Testis (tissue), 5 donors: ENCODE results near the gene ADRA2C. TPM values are rescaled to one million over a fixed set of nuclear protein-coding genes. Genes with fewer than 3 reads are reported as not detected.
A peak's percentile ranks its signal among the peaks of the same experiment; 100 is the strongest.

ENCODE experiments used
- DNase-seq: peaks from one replicate; pipeline ENCODE4 v3.0.0-alpha.2; 2019
- H3K27ac ChIP-seq, 2 donors: fragments of 200-600 bp; sonication (generic); one replicate each; pipeline ENCODE4 v1.5.1; 2019
- H3K27me3 ChIP-seq: fragments of 200-600 bp; sonication (generic); one replicate; pipeline ENCODE4 v1.5.1; 2019
- H3K36me3 ChIP-seq: fragments of 200-600 bp; sonication (generic); one replicate; pipeline ENCODE4 v1.5.1; 2017; ENCODE audit warnings: low read depth; ENCODE audit errors: missing control alignments
- H3K4me1 ChIP-seq: fragments of 200-600 bp; sonication (generic); one replicate; pipeline ENCODE4 v1.5.1; 2019
- H3K4me3 ChIP-seq, 2 donors: fragments of 200-600 bp; sonication (generic); one replicate each; pipeline ENCODE4 v1.5.1; 2017 to 2019
- H3K9me3 ChIP-seq: fragments of 200-600 bp; sonication (generic); one replicate; pipeline ENCODE4 v1.5.1; 2017
- POLR2A ChIP-seq: fragments of 450-650 bp; IDR thresholded peaks from one replicate; pipeline ENCODE4 v1.6.1; 2017; ENCODE audit warnings: antibody characterized with exemption, mild to moderate bottlenecking, moderate library complexity
- whole genome bisulfite sequencing, 2 donors: methylation state at CpG; one replicate each; pipeline ENCODE4 v1.1.5; 2018; 5-methylcytosine and 5-hydroxymethylcytosine counted together
- intact Hi-C: fragments of 100-400 bp; cut with DNase I; formaldehyde crosslinking; loops from one replicate; pipeline ENCODE4 v1.15.1; 2023; ENCODE audit warnings: low total_unique reads
- long read RNA-seq, 2 donors: transcript quantifications; one replicate each; lab custom pipeline, GENCODE V29; 2026
- polyA plus RNA-seq: library from polyadenylated mRNA; stranded (reverse); fragments of 350-450 nt; fragmentation: Illumina TruSeq; extraction: RNeasy Lipid Tissue Mini Kit (QIAGEN cat#74804); gene quantifications from one replicate; pipeline ENCODE4 v1.2.3, GENCODE V29; 2014; ENCODE audit warnings: low read depth, low replicate concordance; ENCODE audit not compliant: insufficient read depth
- total RNA-seq, 2 donors: library from RNA; depleted of rRNA; stranded (reverse); fragments of >200 nt; gene quantifications; one replicate each; pipeline ENCODE4 v1.2.3, GENCODE V29; 2016
- TF ChIP-seq, protein P1 (sequence below), 3 experiments: fragments of 450-650 bp in 2 of 3; fragments of 200-600 bp in 1 of 3; sonication (generic) in 1 of 3; IDR thresholded peaks; one replicate each; pipeline ENCODE4 v1.5.1; 2016 to 2019; ENCODE audit warnings: antibody characterized with exemption in 3 of 3, mild to moderate bottlenecking in 2 of 3, moderate library complexity in 1 of 3

Gene ADRA2C
- total RNA-seq: 10 to 100 TPM in 1 of 2 donors, 1 to 10 TPM in 1; 9.3 to 16.0 TPM
- polyA plus RNA-seq: 7.2 TPM
- long read RNA-seq, donor 1, partial matches to known transcripts: 0 of 3 reads
- long read RNA-seq, donor 1, other reads (novel, unspliced or antisense): 0 of 3 reads
- long read RNA-seq, donor 2, partial matches to known transcripts: 0 of 3 reads
- long read RNA-seq, donor 2, other reads (novel, unspliced or antisense): 0 of 3 reads

DNA sequence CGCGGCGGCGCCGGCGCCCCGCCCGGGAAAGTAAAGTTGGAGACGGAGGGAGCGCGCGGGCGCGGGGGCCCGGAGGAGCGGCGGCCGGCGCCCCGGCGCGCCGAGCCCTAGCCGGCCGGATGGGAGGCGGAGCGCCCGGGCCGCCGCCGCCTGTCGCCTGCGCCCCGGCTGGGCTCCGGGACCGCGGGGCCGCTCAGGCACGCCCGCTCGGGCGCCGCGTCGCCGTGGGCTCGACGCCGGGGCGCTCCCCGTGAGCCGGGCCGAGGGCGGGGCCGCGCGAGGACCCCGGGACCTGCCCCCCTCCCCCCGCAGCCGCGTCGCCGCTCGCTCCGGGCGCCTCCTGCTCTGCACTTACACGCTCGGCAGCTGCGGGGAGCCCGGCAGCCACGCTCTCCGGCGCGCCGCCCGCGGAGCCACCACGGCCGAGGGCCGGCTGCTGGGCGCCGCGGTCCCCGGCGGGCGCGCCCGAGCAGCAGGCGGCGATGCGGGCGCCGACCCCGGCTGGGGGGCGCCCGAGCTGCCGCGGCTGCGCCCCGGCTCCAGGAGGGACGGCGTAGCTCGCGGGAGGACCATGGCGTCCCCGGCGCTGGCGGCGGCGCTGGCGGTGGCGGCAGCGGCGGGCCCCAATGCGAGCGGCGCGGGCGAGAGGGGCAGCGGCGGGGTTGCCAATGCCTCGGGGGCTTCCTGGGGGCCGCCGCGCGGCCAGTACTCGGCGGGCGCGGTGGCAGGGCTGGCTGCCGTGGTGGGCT is at the start of gene ADRA2C:
ADRA2C (plus strand) TSS at position 350 of the 749 bp plus-strand sequence; CDS start at position 572, 222 bp downstream.
- Histone ChIP-seq H3K27ac (peak within 1 kb of the TSS in 1 of 2 donors; percentile 41), H3K27me3 (no peaks in the 10 kb centered on the region), H3K4me3 (peak within 1 kb of the TSS; percentile 36 to 38), H3K4me1 (peaks cover 4% of the 10 kb centered on the region), H3K9me3 (no peaks in the 10 kb centered on the region), H3K36me3 (no peaks in the 10 kb centered on the region)
- 0 to 1% methylated on average over 2 to 48 of the region's 131 CpGs for WGBS, 2 donors
- no peak for TF ChIP-seq POLR2A
- TF ChIP-seq, protein P1, sequence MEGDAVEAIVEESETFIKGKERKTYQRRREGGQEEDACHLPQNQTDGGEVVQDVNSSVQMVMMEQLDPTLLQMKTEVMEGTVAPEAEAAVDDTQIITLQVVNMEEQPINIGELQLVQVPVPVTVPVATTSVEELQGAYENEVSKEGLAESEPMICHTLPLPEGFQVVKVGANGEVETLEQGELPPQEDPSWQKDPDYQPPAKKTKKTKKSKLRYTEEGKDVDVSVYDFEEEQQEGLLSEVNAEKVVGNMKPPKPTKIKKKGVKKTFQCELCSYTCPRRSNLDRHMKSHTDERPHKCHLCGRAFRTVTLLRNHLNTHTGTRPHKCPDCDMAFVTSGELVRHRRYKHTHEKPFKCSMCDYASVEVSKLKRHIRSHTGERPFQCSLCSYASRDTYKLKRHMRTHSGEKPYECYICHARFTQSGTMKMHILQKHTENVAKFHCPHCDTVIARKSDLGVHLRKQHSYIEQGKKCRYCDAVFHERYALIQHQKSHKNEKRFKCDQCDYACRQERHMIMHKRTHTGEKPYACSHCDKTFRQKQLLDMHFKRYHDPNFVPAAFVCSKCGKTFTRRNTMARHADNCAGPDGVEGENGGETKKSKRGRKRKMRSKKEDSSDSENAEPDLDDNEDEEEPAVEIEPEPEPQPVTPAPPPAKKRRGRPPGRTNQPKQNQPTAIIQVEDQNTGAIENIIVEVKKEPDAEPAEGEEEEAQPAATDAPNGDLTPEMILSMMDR (IDR thresholded peaks at IDR 0.05): no peak
- peak; percentile 55 for DNase-seq
- intact Hi-C loops: no loop called here

DNA sequence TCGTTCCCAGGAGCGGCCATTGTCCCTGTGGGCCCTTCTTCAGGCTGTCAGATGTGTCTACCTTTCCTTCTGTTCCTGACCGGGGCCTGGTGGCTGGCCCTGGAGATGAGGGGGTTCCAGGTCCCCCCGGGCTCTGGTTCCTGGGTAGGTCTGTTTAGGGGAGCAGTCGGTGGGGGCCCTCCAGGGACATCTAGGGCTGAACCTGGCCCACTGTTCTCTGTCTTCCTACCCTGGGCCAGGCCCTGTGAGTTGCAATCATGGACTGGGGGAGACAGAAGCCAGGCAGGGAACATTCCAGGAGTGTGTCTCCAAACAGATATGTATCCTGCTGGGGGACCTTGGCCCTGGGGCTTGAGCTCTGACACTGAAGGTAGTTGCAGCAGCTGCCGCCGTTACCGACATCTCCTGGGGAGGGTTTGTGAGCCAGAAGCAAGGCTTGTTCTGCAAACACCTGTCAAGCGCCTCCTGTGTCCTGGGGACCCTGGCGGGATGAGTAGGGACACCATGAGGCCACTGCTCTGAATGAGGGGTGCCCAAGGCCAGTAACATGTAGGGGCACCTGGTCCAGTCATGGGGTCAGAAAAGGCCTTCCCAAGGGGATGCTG is 49.5 kb upstream of the ADRA2C start:
- Histone ChIP-seq H3K36me3 (no peaks in the 10 kb centered on the region), H3K9me3 (no peaks in the 10 kb centered on the region), H3K4me3 (no peak overlapping the region), H3K4me1 (no peaks in the 10 kb centered on the region), H3K27me3 (no peaks in the 10 kb centered on the region), H3K27ac (no peak overlapping the region)
- DNase-seq: no peak
- 93 to 100% methylated on average over 1 to 10 of the region's 10 CpGs for WGBS, 2 donors
- no peak for TF ChIP-seq POLR2A
- TF ChIP-seq, protein P1 (IDR thresholded peaks at IDR 0.05): no peak
- intact Hi-C loops: no loop called here

DNA sequence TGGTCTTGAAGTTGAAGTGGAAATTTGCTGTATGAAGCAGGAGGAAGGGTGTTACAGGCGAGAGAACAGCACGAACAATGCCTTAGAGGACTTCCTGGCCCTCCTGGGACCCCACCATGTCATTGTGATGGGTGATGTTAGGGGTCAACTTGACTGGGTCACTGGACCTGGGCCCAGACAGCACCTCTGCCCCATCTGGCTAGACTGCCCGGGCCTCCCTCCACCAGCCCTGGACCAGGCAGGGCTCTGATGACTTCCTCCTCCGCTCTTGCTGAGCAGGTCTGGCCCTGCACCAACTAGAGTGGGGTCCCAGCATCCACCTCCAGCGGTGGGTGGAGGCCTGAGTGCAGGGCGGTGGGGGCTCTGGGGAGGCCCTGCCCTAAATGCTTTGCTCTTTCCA is 48.9 kb upstream of the ADRA2C start:
- no peak for TF ChIP-seq POLR2A
- TF ChIP-seq, protein P1 (IDR thresholded peaks at IDR 0.05): no peak
- Histone ChIP-seq H3K36me3 (no peaks in the 10 kb centered on the region), H3K4me3 (no peak overlapping the region), H3K27ac (no peak overlapping the region), H3K4me1 (no peaks in the 10 kb centered on the region), H3K27me3 (no peaks in the 10 kb centered on the region), H3K9me3 (no peaks in the 10 kb centered on the region)
- WGBS, 2 donors: 87 to 89% methylated on average over 6 of the region's 6 CpGs
- DNase-seq: no peak
- intact Hi-C loops: no loop called here

DNA sequence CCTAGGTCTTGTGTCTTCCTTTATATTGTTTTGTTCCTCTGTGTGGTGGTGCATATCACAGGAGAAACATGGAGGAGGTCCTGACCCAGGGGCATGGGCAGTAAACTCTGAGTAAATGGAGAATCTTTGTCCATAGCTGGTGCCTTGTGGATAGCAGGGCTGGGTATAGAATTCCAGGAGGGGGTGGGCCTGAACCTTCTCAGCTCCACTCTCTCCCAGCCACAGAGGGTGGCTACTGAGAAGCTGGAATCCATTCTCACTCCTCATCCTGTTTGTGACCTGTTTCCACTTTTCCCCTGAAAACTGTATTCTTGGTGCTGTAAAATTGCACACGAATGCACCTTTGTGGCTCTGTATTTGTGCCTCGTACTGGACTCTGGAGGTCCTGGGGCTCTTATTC is 47.7 kb upstream of the ADRA2C start:
- Histone ChIP-seq H3K4me1 (no peaks in the 10 kb centered on the region), H3K36me3 (no peaks in the 10 kb centered on the region), H3K9me3 (no peaks in the 10 kb centered on the region), H3K27ac (no peak overlapping the region), H3K27me3 (no peaks in the 10 kb centered on the region), H3K4me3 (no peak overlapping the region)
- WGBS, 2 donors: 72 to 88% methylated on average over 2 of the region's 2 CpGs
- intact Hi-C loops: no loop called here
- TF ChIP-seq, protein P1 (IDR thresholded peaks at IDR 0.05): no peak
- TF ChIP-seq POLR2A: no peak
- no peak for DNase-seq
